ENCODE results near the gene ABHD2.

DNA sequence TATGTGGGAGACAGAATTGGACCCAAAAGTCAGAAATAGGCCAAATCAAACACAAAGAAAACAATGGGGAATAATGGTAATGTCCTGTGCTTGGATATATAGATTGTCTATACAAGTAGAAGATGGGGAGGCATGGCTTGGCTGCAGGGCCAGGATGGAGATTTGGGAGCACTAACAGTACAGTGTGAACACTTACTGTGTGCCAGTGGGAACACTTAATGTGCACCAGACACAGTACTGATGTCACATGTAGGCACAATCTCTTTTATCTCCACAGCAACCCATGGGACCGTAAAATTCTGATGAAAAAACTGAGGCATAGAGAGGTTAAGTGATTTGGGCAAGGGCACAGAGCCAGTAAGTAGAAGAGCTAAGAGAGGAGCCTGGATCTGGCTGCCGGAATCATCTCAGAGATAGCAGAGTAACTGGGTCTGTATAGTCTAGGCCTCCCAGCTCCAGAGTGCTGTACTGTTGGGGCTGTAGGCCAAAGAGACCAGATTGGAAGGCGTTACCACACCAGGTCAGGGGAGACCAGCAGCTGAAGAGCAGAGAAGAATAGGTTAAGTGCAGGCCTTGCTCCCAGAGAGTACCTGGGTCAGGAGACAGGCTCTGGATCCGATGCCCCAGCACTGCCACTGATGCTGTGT is 69.8 kb downstream of the ABHD2 start:
- TF ChIP-seq POLR2A (IDR thresholded peaks at IDR 0.05), result no peak
- TF ChIP-seq, protein P1, sequence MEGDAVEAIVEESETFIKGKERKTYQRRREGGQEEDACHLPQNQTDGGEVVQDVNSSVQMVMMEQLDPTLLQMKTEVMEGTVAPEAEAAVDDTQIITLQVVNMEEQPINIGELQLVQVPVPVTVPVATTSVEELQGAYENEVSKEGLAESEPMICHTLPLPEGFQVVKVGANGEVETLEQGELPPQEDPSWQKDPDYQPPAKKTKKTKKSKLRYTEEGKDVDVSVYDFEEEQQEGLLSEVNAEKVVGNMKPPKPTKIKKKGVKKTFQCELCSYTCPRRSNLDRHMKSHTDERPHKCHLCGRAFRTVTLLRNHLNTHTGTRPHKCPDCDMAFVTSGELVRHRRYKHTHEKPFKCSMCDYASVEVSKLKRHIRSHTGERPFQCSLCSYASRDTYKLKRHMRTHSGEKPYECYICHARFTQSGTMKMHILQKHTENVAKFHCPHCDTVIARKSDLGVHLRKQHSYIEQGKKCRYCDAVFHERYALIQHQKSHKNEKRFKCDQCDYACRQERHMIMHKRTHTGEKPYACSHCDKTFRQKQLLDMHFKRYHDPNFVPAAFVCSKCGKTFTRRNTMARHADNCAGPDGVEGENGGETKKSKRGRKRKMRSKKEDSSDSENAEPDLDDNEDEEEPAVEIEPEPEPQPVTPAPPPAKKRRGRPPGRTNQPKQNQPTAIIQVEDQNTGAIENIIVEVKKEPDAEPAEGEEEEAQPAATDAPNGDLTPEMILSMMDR (IDR thresholded peaks at IDR 0.05), result no peak

All from tibial nerve (tissue), 3 donors.